HL-60 (cell line): ENCODE measurements around the gene MCCC2.

Experiments
- DNase-seq, 2 experiments: peaks; one replicate each; pipeline ENCODE4 v3.0.0-alpha.2; 2010 to 2020; ENCODE audit warnings: low read depth in 1 of 2, low spot score in 1 of 2
- H3K27ac ChIP-seq: fragments of 250-450 bp; sonication (Bioruptor Pico); replicated peaks from 2 replicates; pipeline ENCODE4 v1.5.1; 2020; ENCODE audit warnings: mild to moderate bottlenecking, moderate library complexity
- H3K27me3 ChIP-seq: fragments of 250-450 bp; sonication (Bioruptor Pico); 2 replicates; pipeline ENCODE4 v1.5.1; 2021; ENCODE audit warnings: mild to moderate bottlenecking, moderate library complexity; ENCODE audit not compliant: insufficient read depth, poor library complexity, severe bottlenecking
- H3K4me3 ChIP-seq: replicated peaks from 2 replicates; pipeline ENCODE4 v1.5.1; 2011; ENCODE audit warnings: mild to moderate bottlenecking, control low read depth, low read length; ENCODE audit not compliant: insufficient read depth
- GABPA ChIP-seq: IDR thresholded peaks from 2 replicates; pipeline ENCODE4 v1.6.1; 2012; ENCODE audit warnings: low read depth
- POLR2AphosphoS5 ChIP-seq: IDR thresholded peaks from 2 replicates; pipeline ENCODE4 v1.6.1; 2012; ENCODE audit warnings: low read depth
- SPI1 ChIP-seq: IDR thresholded peaks from 2 replicates; pipeline ENCODE4 v1.6.1; 2012; ENCODE audit warnings: low read depth, mild to moderate bottlenecking, borderline replicate concordance
- TF ChIP-seq, protein P1 (sequence below): IDR thresholded peaks from 2 replicates; pipeline ENCODE4 v1.6.1; 2012; ENCODE audit warnings: low read depth; ENCODE audit not compliant: insufficient replicate concordance
- TF ChIP-seq, protein P2 (sequence below): IDR thresholded peaks from one replicate; pipeline ENCODE4 v1.5.1; 2011; ENCODE audit warnings: low read length, control low read depth, inconsistent platforms; ENCODE audit not compliant: insufficient read depth

MCCC2 gene

DNA sequence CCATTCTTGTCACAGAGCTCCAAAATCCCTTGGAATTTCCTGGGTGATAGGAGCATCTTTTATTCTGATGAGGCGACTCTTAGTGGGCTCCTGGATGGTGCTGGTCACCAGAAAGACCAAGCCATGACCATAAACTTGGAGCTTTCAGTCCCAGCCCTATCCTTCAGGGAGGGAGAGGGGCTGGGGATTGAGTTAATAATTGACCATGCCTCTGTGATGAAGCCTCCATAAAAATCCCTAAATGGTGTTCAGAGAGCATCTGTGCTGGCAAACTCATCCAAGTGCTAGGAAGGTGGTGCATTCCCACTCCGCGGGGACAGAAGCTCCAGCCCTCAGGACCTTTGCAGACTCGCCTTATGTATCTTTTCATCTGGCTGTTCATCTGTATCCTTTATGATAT, 28.7 kb downstream of the MCCC2 start:
- TF ChIP-seq GABPA, result no peak
- no peak for TF ChIP-seq SPI1
- TF ChIP-seq, protein P1, sequence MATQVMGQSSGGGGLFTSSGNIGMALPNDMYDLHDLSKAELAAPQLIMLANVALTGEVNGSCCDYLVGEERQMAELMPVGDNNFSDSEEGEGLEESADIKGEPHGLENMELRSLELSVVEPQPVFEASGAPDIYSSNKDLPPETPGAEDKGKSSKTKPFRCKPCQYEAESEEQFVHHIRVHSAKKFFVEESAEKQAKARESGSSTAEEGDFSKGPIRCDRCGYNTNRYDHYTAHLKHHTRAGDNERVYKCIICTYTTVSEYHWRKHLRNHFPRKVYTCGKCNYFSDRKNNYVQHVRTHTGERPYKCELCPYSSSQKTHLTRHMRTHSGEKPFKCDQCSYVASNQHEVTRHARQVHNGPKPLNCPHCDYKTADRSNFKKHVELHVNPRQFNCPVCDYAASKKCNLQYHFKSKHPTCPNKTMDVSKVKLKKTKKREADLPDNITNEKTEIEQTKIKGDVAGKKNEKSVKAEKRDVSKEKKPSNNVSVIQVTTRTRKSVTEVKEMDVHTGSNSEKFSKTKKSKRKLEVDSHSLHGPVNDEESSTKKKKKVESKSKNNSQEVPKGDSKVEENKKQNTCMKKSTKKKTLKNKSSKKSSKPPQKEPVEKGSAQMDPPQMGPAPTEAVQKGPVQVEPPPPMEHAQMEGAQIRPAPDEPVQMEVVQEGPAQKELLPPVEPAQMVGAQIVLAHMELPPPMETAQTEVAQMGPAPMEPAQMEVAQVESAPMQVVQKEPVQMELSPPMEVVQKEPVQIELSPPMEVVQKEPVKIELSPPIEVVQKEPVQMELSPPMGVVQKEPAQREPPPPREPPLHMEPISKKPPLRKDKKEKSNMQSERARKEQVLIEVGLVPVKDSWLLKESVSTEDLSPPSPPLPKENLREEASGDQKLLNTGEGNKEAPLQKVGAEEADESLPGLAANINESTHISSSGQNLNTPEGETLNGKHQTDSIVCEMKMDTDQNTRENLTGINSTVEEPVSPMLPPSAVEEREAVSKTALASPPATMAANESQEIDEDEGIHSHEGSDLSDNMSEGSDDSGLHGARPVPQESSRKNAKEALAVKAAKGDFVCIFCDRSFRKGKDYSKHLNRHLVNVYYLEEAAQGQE, result no peak
- TF ChIP-seq POLR2AphosphoS5, result no peak
- TF ChIP-seq, protein P2, sequence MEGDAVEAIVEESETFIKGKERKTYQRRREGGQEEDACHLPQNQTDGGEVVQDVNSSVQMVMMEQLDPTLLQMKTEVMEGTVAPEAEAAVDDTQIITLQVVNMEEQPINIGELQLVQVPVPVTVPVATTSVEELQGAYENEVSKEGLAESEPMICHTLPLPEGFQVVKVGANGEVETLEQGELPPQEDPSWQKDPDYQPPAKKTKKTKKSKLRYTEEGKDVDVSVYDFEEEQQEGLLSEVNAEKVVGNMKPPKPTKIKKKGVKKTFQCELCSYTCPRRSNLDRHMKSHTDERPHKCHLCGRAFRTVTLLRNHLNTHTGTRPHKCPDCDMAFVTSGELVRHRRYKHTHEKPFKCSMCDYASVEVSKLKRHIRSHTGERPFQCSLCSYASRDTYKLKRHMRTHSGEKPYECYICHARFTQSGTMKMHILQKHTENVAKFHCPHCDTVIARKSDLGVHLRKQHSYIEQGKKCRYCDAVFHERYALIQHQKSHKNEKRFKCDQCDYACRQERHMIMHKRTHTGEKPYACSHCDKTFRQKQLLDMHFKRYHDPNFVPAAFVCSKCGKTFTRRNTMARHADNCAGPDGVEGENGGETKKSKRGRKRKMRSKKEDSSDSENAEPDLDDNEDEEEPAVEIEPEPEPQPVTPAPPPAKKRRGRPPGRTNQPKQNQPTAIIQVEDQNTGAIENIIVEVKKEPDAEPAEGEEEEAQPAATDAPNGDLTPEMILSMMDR, result no peak
- no peak overlapping the region for H3K4me3 ChIP-seq

DNA sequence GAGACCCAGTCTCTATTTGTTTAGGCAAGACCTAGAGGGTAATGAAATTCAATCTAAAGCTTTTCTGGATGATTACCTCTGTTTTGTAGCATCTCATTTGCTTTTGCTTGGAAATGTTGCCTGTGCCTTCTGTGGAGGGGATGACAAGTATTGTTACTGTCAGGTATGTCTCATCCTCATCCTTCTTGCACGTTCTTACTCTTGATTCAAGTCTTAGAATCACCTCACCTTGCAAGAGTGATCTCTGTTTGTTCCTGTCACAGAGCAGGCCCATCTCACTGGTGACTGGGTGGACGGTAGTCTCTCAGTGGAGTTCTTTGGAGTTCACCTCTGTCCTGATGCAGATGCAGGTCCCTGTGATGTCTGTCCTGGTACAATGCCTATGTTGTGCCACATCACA, 33.5 kb downstream of the MCCC2 start:
- no peak overlapping the region for H3K27ac ChIP-seq

More for the DNA sequence above, 28.7 kb downstream of the MCCC2 start:
- Histone ChIP-seq H3K27ac (no peak overlapping the region), H3K27me3 (no peaks in the 10 kb centered on the region)
- DNase-seq, result no peak

DNA sequence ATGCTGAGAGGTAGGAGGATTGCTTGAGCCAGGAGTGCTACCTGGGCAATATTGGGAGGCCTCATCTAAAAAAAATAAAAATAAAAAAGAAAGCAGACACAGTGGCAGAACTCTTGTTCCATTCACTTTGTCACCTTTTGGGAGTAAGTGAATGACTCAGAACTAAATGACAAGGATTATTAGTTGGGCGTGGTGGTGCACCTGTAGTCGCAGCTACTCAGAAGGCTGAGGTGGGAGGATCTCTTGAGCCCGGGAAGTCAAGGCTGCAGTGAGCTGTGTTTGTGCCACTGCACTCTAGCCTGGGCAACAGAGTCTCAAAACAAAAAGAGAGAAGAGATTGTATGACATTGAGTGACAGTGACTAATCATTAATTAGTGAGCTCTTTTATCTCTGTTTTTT, 34.1 kb downstream of the MCCC2 start:
- Histone ChIP-seq H3K27ac (no peak overlapping the region), H3K4me3 (no peak overlapping the region), H3K27me3 (no peaks in the 10 kb centered on the region)
- no peak for DNase-seq
- no peak for TF ChIP-seq GABPA
- TF ChIP-seq POLR2AphosphoS5, result no peak
- TF ChIP-seq, protein P2, result no peak
- TF ChIP-seq, protein P1, result no peak
- TF ChIP-seq SPI1, result no peak

More for the DNA sequence above, 33.5 kb downstream of the MCCC2 start:
- DNase-seq, result no peak
- H3K4me3 ChIP-seq, result no peak overlapping the region
- TF ChIP-seq POLR2AphosphoS5, result no peak
- no peak for TF ChIP-seq SPI1
- TF ChIP-seq, protein P1, result no peak
- TF ChIP-seq GABPA, result no peak
- TF ChIP-seq, protein P2, result no peak
- no peaks in the 10 kb centered on the region for H3K27me3 ChIP-seq
